Activated CD4-positive, alpha-beta memory T cell treated with anti-CD3 and anti-CD28 coated beads, Interleukin-2, amount 10 ng/mL, durations not matched to agents 7 days and 5 days (primary cell): ENCODE results near the gene PLEKHA4. TPM values are rescaled to one million over a fixed set of nuclear protein-coding genes. Genes with fewer than 3 reads are reported as not detected.

ENCODE experiments used
- CTCF ChIA-PET: fragments of 350-600 bp; sonication (Branson Sonifier 250); formaldehyde crosslinking; loops from one replicate; lab custom pipeline; 2021; ENCODE audit warnings: antibody characterized with exemption, inconsistent platforms; lab: Charles Lee
- POLR2A ChIA-PET: fragments of 350-600 bp; sonication (Branson Sonifier 250); formaldehyde crosslinking; loops from one replicate; lab custom pipeline; 2021; ENCODE audit warnings: antibody characterized with exemption; lab: Charles Lee
- DNase-seq: peaks from one replicate; pipeline ENCODE4 v3.0.0-alpha.2; 2020
- H3K27ac Mint-ChIP-seq: one replicate; pipeline ENCODE4 v1.8.0; 2021; ENCODE audit warnings: mild to moderate bottlenecking, mixed read lengths
- H3K27me3 Mint-ChIP-seq: one replicate; pipeline ENCODE4 v1.8.0; 2021; ENCODE audit warnings: mixed read lengths
- H3K36me3 Mint-ChIP-seq: one replicate; pipeline ENCODE4 v1.8.0; 2021; ENCODE audit warnings: low read depth, mixed read lengths
- H3K4me1 Mint-ChIP-seq: one replicate; pipeline ENCODE4 v1.8.0; 2021; ENCODE audit warnings: mixed read lengths
- H3K4me3 Mint-ChIP-seq: one replicate; pipeline ENCODE4 v1.8.0; 2021; ENCODE audit warnings: mild to moderate bottlenecking, mixed read lengths
- H3K9me3 Mint-ChIP-seq: one replicate; pipeline ENCODE4 v1.8.0; 2021; ENCODE audit warnings: mixed read lengths
- total RNA-seq, 2 experiments: library from RNA; stranded (reverse); gene quantifications; one replicate each; pipeline ENCODE4 v1.2.3, GENCODE V29; 2021

PLEKHA4 gene
- total RNA-seq, 2 experiments from 2014 or later = 4.5 to 5.5 TPM

GRCh38 chr19:48814895-48815294 lies 53.5 kb downstream of the PLEKHA4 start:
- no peak overlapping the region for H3K4me3 Mint-ChIP-seq
- H3K36me3 Mint-ChIP-seq = no peaks in the 10 kb centered on the region
- H3K9me3 Mint-ChIP-seq = no peaks in the 10 kb centered on the region
- peaks cover 2% of the 10 kb centered on the region for H3K27me3 Mint-ChIP-seq
- POLR2A ChIA-PET = no interaction called here
- CTCF ChIA-PET = interaction anchor here (0.6 kb wide), 1 partner anchor 159 kb away, joined by 3 read pairs; no protein-coding TSS in a partner anchor
- H3K4me1 Mint-ChIP-seq = peaks cover 22% of the 10 kb centered on the region
- DNase-seq = no peak
- no peak overlapping the region for H3K27ac Mint-ChIP-seq

- Mint-ChIP-seq H3K27ac (no peak overlapping the region), H3K4me1 (peaks cover 33% of the 10 kb centered on the region), H3K9me3 (no peaks in the 10 kb centered on the region), H3K36me3 (no peaks in the 10 kb centered on the region), H3K27me3 (peaks cover 2% of the 10 kb centered on the region), H3K4me3 (no peak overlapping the region)
- ChIA-PET POLR2A (no interaction called here), CTCF (interaction anchor here (2.3 to 5.1 kb wide), 2 partner anchors 19 to 26 kb away, joined by 8 to 34 read pairs; no protein-coding TSS in a partner anchor)
- no peak for DNase-seq
Observed at GRCh38 chr19:48813123-48813913, 55.1 kb downstream of the PLEKHA4 start.

- CTCF ChIA-PET = interaction anchor here (0.8 to 5.1 kb wide), 4 partner anchors 16 to 181 kb away, joined by 3 to 34 read pairs (median 6); partner anchors contain the start of gene RUVBL2
- Mint-ChIP-seq H3K4me1 (peaks cover 36% of the 10 kb centered on the region), H3K36me3 (no peaks in the 10 kb centered on the region), H3K27me3 (no peaks in the 10 kb centered on the region), H3K9me3 (no peaks in the 10 kb centered on the region), H3K4me3 (peak overlapping the region; percentile 81), H3K27ac (peak overlapping the region; percentile 68)
- POLR2A ChIA-PET = interaction anchor here (2.2 to 3.1 kb wide), 2 partner anchors 16 to 17 kb away, joined by 5 to 22 read pairs; no protein-coding TSS in a partner anchor
- peak; percentile 71 for DNase-seq
Observed at GRCh38 chr19:48812094-48812929, 56.1 kb downstream of the PLEKHA4 start.

GRCh38 chr19:48810151-48810550 lies 58.3 kb downstream of the PLEKHA4 start:
- ChIA-PET CTCF (interaction anchor here (0.8 to 5.1 kb wide), 5 partner anchors 16 to 183 kb away, joined by 3 to 34 read pairs (median 3); partner anchors contain the start of gene RUVBL2), POLR2A (interaction anchor here (0.7 to 3.1 kb wide), 7 partner anchors 10 to 156 kb away, joined by 3 to 22 read pairs (median 4); partner anchors contain the start of genes NUCB1 and PPP1R15A)
- Mint-ChIP-seq H3K9me3 (no peaks in the 10 kb centered on the region), H3K36me3 (no peaks in the 10 kb centered on the region), H3K27ac (peak overlapping the region; percentile 9), H3K27me3 (no peaks in the 10 kb centered on the region), H3K4me3 (peak overlapping the region; percentile 81), H3K4me1 (peaks cover 31% of the 10 kb centered on the region)
- DNase-seq = no peak

GRCh38 chr19:48807590-48808308 lies 60.7 kb downstream of the PLEKHA4 start:
- Mint-ChIP-seq H3K27ac (no peak overlapping the region), H3K4me3 (no peak overlapping the region), H3K4me1 (peaks cover 31% of the 10 kb centered on the region), H3K36me3 (no peaks in the 10 kb centered on the region), H3K27me3 (no peaks in the 10 kb centered on the region), H3K9me3 (no peaks in the 10 kb centered on the region)
- ChIA-PET CTCF (interaction anchor here (1.1 to 2.8 kb wide), 4 partner anchors 13 to 35 kb away, joined by 3 to 20 read pairs (median 6); no protein-coding TSS in a partner anchor), POLR2A (no interaction called here)
- no peak for DNase-seq

GRCh38 chr19:48806818-48807589 lies 61.4 kb downstream of the PLEKHA4 start:
- CTCF ChIA-PET = interaction anchor here (0.5 to 2.8 kb wide), 7 partner anchors 12 to 164 kb away, joined by 3 to 20 read pairs (median 4); partner anchors contain the start of gene HSD17B14
- no peak for DNase-seq

GRCh38 chr19:48806518-48806817 lies 61.9 kb downstream of the PLEKHA4 start:
- H3K4me3 Mint-ChIP-seq = no peak overlapping the region
- H3K4me1 Mint-ChIP-seq = peaks cover 25% of the 10 kb centered on the region
- ChIA-PET POLR2A (interaction anchor here (0.7 to 1.0 kb wide), 3 partner anchors 10 to 127 kb away, joined by 3 read pairs; partner anchors contain the start of gene DHDH), CTCF (interaction anchor here (0.5 to 2.8 kb wide), 7 partner anchors 12 to 164 kb away, joined by 3 to 20 read pairs (median 4); partner anchors contain the start of gene HSD17B14)
- H3K9me3 Mint-ChIP-seq = no peaks in the 10 kb centered on the region
- H3K27ac Mint-ChIP-seq = no peak overlapping the region
- H3K27me3 Mint-ChIP-seq = no peaks in the 10 kb centered on the region
- DNase-seq = peak; percentile 62
- no peaks in the 10 kb centered on the region for H3K36me3 Mint-ChIP-seq

More at GRCh38 chr19:48806818-48807589, 61.4 kb downstream of the PLEKHA4 start:
- H3K27me3 Mint-ChIP-seq = no peaks in the 10 kb centered on the region
- POLR2A ChIA-PET = interaction anchor here (0.7 to 1.0 kb wide), 3 partner anchors 11 to 126 kb away, joined by 3 read pairs; partner anchors contain the start of gene DHDH
- no peaks in the 10 kb centered on the region for H3K36me3 Mint-ChIP-seq
- no peak overlapping the region for H3K27ac Mint-ChIP-seq
- no peaks in the 10 kb centered on the region for H3K9me3 Mint-ChIP-seq
- no peak overlapping the region for H3K4me3 Mint-ChIP-seq
- H3K4me1 Mint-ChIP-seq = peaks cover 25% of the 10 kb centered on the region

GRCh38 chr19:48805452-48805851 lies 63.0 kb downstream of the PLEKHA4 start:
- POLR2A ChIA-PET = no interaction called here

GRCh38 chr19:48804496-48804895 lies 63.9 kb downstream of the PLEKHA4 start:
- DNase-seq = no peak
- Mint-ChIP-seq H3K36me3 (no peaks in the 10 kb centered on the region), H3K27me3 (no peaks in the 10 kb centered on the region), H3K9me3 (no peaks in the 10 kb centered on the region), H3K4me3 (no peak overlapping the region), H3K4me1 (peaks cover 13% of the 10 kb centered on the region), H3K27ac (no peak overlapping the region)
- CTCF ChIA-PET = no interaction called here
- POLR2A ChIA-PET = no interaction called here

More at GRCh38 chr19:48805452-48805851, 63.0 kb downstream of the PLEKHA4 start:
- CTCF ChIA-PET = interaction anchor here (2.8 kb wide), 1 partner anchor 11 kb away, joined by 20 read pairs; no protein-coding TSS in a partner anchor
- no peaks in the 10 kb centered on the region for H3K36me3 Mint-ChIP-seq
- no peaks in the 10 kb centered on the region for H3K9me3 Mint-ChIP-seq
- H3K4me1 Mint-ChIP-seq = peaks cover 22% of the 10 kb centered on the region
- H3K4me3 Mint-ChIP-seq = no peak overlapping the region
- no peak for DNase-seq
- H3K27me3 Mint-ChIP-seq = no peaks in the 10 kb centered on the region
- H3K27ac Mint-ChIP-seq = no peak overlapping the region

GRCh38 chr19:48802623-48803022 lies 65.8 kb downstream of the PLEKHA4 start:
- POLR2A ChIA-PET = no interaction called here
- no peak overlapping the region for H3K4me3 Mint-ChIP-seq
- DNase-seq = no peak
- peaks cover 3% of the 10 kb centered on the region for H3K4me1 Mint-ChIP-seq
- H3K9me3 Mint-ChIP-seq = no peaks in the 10 kb centered on the region
- no peaks in the 10 kb centered on the region for H3K36me3 Mint-ChIP-seq
- CTCF ChIA-PET = interaction anchor here (1.3 to 2.0 kb wide), 3 partner anchors 33 to 191 kb away, joined by 3 to 11 read pairs (median 3); partner anchors contain the start of genes GYS1, HSD17B14 and RUVBL2
- H3K27me3 Mint-ChIP-seq = no peaks in the 10 kb centered on the region
- H3K27ac Mint-ChIP-seq = no peak overlapping the region
